RWPE2 (cell line): Measurements from ENCODE around the gene CHST11.

Experiments used
- ATAC-seq: fragments of 200-7000 bp; cut with Tn5 transposase; 3 replicates; pipeline ENCODE4 v1.9.1; 2021; ENCODE audit warnings: low read depth
- DNase-seq: peaks from one replicate; pipeline ENCODE4 v3.0.0-alpha.2; 2020; ENCODE audit warnings: low spot score
- H3K27ac ChIP-seq: fragments of 450-650 bp; 2 replicates; pipeline ENCODE4 v1.5.1; 2017; ENCODE audit warnings: mild to moderate bottlenecking; ENCODE audit not compliant: poor library complexity, severe bottlenecking
- H3K27me3 ChIP-seq: fragments of 250-450 bp; sonication (Bioruptor Pico); 2 replicates; pipeline ENCODE4 v1.5.1; 2021; ENCODE audit warnings: mild to moderate bottlenecking, moderate library complexity; ENCODE audit not compliant: insufficient read depth, poor library complexity, severe bottlenecking
- H3K36me3 ChIP-seq: fragments of 250-450 bp; sonication (Bioruptor Pico); 2 replicates; pipeline ENCODE4 v1.5.1; 2020; ENCODE audit warnings: low read depth, mild to moderate bottlenecking, moderate library complexity
- H3K4me1 ChIP-seq: fragments of 250-450 bp; sonication (Bioruptor Pico); 2 replicates; pipeline ENCODE4 v1.5.1; 2021; ENCODE audit warnings: mild to moderate bottlenecking, moderate library complexity; ENCODE audit not compliant: insufficient read depth, poor library complexity, severe bottlenecking
- H3K4me3 ChIP-seq: fragments of 250-450 bp; sonication (Bioruptor Pico); 2 replicates; pipeline ENCODE4 v1.5.1; 2021; ENCODE audit warnings: mild to moderate bottlenecking, moderate library complexity; ENCODE audit not compliant: severe bottlenecking
- H3K9me3 ChIP-seq: fragments of 250-450 bp; sonication (Bioruptor Pico); 2 replicates; pipeline ENCODE4 v1.5.1; 2021; ENCODE audit warnings: mild to moderate bottlenecking, moderate library complexity; ENCODE audit not compliant: severe bottlenecking
- TF ChIP-seq, protein P1 (sequence below): fragments of 450-650 bp; IDR thresholded peaks from one replicate; pipeline ENCODE4 v1.5.1; 2017; ENCODE audit warnings: mild to moderate bottlenecking, moderate library complexity; ENCODE audit not compliant: poor library complexity, severe bottlenecking

Gene CHST11

DNA sequence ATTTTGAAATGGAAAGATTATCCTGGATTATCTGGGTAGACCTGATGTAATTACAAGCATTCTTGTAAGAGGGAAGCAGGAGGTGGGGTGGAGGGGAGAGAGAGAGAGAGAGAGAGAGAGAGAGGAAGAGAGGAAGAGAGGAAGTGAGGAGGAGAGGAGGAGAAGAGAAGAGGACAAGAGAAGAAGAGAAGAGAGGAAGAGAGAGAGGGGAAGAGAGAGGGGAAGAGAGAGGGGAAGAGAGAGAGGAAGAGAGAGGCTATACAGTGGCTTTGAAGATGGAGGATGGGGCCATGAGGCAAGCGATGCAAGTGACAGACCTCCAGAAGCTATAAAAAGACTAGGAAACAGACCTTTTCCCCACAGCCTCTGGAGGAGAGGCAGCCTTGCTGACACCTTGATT, 13.7 kb upstream of the CHST11 start:
- ATAC-seq (no peak), DNase-seq (no peak)
- Histone ChIP-seq H3K4me1 (no peaks in the 10 kb centered on the region), H3K27ac (no peak overlapping the region), H3K9me3 (no peaks in the 10 kb centered on the region), H3K27me3 (no peaks in the 10 kb centered on the region), H3K36me3 (no peaks in the 10 kb centered on the region), H3K4me3 (no peak overlapping the region)
- TF ChIP-seq, protein P1, sequence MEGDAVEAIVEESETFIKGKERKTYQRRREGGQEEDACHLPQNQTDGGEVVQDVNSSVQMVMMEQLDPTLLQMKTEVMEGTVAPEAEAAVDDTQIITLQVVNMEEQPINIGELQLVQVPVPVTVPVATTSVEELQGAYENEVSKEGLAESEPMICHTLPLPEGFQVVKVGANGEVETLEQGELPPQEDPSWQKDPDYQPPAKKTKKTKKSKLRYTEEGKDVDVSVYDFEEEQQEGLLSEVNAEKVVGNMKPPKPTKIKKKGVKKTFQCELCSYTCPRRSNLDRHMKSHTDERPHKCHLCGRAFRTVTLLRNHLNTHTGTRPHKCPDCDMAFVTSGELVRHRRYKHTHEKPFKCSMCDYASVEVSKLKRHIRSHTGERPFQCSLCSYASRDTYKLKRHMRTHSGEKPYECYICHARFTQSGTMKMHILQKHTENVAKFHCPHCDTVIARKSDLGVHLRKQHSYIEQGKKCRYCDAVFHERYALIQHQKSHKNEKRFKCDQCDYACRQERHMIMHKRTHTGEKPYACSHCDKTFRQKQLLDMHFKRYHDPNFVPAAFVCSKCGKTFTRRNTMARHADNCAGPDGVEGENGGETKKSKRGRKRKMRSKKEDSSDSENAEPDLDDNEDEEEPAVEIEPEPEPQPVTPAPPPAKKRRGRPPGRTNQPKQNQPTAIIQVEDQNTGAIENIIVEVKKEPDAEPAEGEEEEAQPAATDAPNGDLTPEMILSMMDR = no peak

DNA sequence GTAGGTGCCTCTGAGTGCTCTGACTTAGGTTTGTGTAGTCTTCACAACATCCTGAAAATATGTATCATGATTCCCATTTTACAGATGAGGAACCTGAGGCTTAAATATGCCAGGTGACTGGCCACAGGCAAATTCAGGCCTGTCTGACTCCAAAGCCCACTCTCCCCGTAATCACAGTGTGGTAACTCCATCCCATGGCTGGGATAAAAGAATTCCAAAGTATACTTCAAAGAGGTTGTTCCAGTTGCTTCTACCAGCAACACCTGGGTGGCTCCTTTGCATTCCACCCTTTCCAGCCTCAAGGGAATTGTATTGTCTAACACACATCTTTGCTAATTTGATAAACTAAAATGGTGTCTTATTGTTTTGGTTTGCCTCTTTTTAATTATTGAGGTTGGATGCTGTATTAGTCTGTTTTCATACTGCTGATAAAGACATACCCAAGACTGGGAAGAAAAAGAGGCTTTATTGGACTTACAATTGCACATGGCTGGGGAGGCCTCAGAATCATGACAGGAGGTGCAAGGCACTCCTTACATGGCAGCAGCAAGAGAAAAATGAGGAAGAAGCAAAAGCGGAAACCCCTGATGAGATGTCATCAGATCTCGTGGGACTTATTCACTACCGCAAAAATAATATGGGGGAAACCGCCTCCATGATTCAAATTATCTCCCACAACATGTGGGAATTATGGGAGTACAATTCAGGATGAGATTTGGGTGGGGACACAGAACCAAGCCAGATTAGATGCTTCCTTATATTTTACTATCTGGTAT, 9.9 kb upstream of the CHST11 start:
- H3K4me1 ChIP-seq = no peaks in the 10 kb centered on the region
- no peak overlapping the region for H3K4me3 ChIP-seq
- TF ChIP-seq, protein P1 = no peak
- no peaks in the 10 kb centered on the region for H3K36me3 ChIP-seq
- H3K9me3 ChIP-seq = no peaks in the 10 kb centered on the region
- DNase-seq (no peak), ATAC-seq (no peak)
- H3K27me3 ChIP-seq = no peaks in the 10 kb centered on the region
- H3K27ac ChIP-seq = no peak overlapping the region

DNA sequence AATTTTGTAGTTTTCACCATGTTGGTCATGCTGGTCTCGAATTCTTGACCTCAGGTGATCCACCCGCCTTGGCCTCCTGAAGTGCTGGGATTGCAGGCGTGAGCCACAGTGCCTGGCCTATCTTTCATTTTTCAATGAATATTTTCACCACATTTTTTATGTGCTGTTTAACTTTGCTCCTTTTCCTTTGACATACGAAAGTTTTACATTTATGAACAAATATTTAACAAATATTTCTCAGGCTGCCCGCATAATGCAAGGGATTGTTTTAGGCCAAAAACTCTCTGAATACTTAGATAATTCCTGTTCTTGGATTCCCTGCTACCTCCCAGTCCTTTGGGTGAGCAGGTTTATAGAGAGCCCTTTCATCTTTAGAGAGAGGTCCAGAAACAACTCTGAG, 8.7 kb upstream of the CHST11 start:
- H3K27ac ChIP-seq = no peak overlapping the region
- DNase-seq (no peak), ATAC-seq (no peak)
- no peak overlapping the region for H3K4me3 ChIP-seq
- TF ChIP-seq, protein P1 = no peak
- H3K4me1 ChIP-seq = no peaks in the 10 kb centered on the region
- H3K36me3 ChIP-seq = no peaks in the 10 kb centered on the region
- no peaks in the 10 kb centered on the region for H3K27me3 ChIP-seq
- no peaks in the 10 kb centered on the region for H3K9me3 ChIP-seq

DNA sequence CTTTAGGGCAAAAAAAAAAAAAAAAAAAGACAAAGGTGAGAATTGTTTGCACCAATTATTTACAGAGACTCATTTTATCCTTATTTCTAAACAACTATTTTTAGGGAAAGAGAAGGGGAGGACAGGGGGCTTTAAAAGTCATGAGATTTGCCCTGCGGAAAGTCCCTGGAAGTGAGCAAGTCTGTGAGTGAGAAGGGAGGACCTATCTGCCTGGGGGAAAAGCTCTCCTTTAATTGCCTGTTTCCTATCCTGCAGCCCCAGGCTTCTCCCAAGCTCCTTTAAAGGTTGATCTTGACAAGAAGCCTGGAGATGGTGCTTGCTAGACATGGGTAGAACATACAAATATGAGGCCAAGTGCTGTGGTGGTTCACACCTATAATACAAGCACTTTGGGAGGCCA, 8.3 kb upstream of the CHST11 start:
- H3K4me1 ChIP-seq = no peaks in the 10 kb centered on the region
- ATAC-seq = no peak
- H3K4me3 ChIP-seq = no peak overlapping the region
- no peaks in the 10 kb centered on the region for H3K36me3 ChIP-seq
- no peak overlapping the region for H3K27ac ChIP-seq
- no peaks in the 10 kb centered on the region for H3K9me3 ChIP-seq
- H3K27me3 ChIP-seq = no peaks in the 10 kb centered on the region
- TF ChIP-seq, protein P1 = no peak
- no peak for DNase-seq

DNA sequence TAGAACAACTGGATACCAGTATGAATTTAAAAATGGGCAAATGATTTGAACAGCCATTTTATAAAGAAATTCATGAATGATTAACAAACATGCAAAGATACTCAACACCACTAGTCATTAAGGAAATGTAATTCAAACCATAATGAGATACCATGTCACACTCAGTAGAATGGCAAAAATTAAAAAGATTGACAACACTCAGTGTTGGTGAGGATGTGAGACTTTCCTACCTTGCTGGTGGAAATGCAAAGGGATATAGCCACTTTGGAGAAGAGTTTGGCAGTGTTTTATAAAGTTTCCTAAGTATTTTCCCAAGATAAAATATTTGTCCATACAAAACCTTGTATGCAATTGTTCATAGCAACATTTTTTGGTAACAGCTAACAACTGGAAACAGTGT, 6.0 kb upstream of the CHST11 start:
- H3K9me3 ChIP-seq = no peaks in the 10 kb centered on the region

More for the DNA sequence above, 6.0 kb upstream of the CHST11 start:
- Histone ChIP-seq H3K4me3 (no peak overlapping the region), H3K36me3 (no peaks in the 10 kb centered on the region), H3K27me3 (no peaks in the 10 kb centered on the region), H3K4me1 (peaks cover 13% of the 10 kb centered on the region), H3K27ac (no peak overlapping the region)
- DNase-seq = no peak
- no peak for ATAC-seq
- TF ChIP-seq, protein P1 = no peak
